Suprapubic skin (tissue), 4 donors: ENCODE data around the gene RASGEF1C.

Source experiments
- EP300 ChIP-seq: sonication (generic); formaldehyde crosslinking; IDR thresholded peaks from one replicate; pipeline ENCODE4 v1.6.1; 2017; ENCODE audit warnings: antibody characterized with exemption
- POLR2A ChIP-seq, 2 donors: fragments of 450-650 bp; IDR thresholded peaks; one replicate each; pipeline ENCODE4 v1.6.1; 2017; ENCODE audit warnings: antibody characterized with exemption in 2 of 2, mild to moderate bottlenecking in 2 of 2, moderate library complexity in 2 of 2
- POLR2AphosphoS5 ChIP-seq, 3 donors: sonication (generic); formaldehyde crosslinking; IDR thresholded peaks; one replicate each; pipeline ENCODE4 v1.6.1; 2017; ENCODE audit warnings: antibody characterized with exemption in 3 of 3
- TF ChIP-seq, protein P1 (sequence below), 2 donors: fragments of 200-600 bp in 1 of 2; fragments of 450-650 bp in 1 of 2; sonication (generic) in 1 of 2; IDR thresholded peaks; one replicate each; pipeline ENCODE4 v1.5.1; 2016 to 2019; ENCODE audit warnings: antibody characterized with exemption in 2 of 2, mild to moderate bottlenecking in 1 of 2, moderate library complexity in 1 of 2

DNA sequence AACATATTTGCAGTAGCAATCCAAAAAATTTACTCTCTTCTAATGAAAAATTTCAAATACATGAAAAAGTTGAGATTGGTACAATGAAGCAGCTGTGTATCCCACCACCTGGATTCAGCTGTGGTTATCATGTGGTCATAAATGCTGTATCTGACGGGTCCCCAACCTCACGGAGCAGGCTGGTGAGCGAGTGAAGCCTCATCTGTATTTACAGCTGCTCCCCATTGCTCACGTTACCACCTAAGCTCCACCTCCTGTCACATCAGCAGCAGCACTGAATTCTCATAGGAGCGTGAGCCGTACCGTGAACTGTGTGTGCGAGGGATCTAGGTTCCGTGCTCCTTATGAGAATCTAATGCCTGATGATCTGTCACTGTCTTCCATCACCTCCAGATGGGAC, 130.7 kb downstream of the RASGEF1C start:
- TF ChIP-seq, protein P1, sequence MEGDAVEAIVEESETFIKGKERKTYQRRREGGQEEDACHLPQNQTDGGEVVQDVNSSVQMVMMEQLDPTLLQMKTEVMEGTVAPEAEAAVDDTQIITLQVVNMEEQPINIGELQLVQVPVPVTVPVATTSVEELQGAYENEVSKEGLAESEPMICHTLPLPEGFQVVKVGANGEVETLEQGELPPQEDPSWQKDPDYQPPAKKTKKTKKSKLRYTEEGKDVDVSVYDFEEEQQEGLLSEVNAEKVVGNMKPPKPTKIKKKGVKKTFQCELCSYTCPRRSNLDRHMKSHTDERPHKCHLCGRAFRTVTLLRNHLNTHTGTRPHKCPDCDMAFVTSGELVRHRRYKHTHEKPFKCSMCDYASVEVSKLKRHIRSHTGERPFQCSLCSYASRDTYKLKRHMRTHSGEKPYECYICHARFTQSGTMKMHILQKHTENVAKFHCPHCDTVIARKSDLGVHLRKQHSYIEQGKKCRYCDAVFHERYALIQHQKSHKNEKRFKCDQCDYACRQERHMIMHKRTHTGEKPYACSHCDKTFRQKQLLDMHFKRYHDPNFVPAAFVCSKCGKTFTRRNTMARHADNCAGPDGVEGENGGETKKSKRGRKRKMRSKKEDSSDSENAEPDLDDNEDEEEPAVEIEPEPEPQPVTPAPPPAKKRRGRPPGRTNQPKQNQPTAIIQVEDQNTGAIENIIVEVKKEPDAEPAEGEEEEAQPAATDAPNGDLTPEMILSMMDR (IDR thresholded peaks at IDR 0.05): no peak
- TF ChIP-seq POLR2A (IDR thresholded peaks at IDR 0.05) (no peak), EP300 (no peak), POLR2AphosphoS5 (IDR thresholded peaks at IDR 0.05) (no peak)
